HuH-7.5 (cell line): Measurements from ENCODE around the gene OR4B1.
"Not testable (repeated sequence)": the region's sequence is repeated elsewhere in the genome, so short reads cannot be mapped to it uniquely, and the experiment has no call there.

Experiments
- DNase-seq: peaks from one replicate; pipeline ENCODE4 v3.0.0; 2011; ENCODE audit warnings: low spot score

Gene OR4B1, protein sequence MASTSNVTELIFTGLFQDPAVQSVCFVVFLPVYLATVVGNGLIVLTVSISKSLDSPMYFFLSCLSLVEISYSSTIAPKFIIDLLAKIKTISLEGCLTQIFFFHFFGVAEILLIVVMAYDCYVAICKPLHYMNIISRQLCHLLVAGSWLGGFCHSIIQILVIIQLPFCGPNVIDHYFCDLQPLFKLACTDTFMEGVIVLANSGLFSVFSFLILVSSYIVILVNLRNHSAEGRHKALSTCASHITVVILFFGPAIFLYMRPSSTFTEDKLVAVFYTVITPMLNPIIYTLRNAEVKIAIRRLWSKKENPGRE

DNA sequence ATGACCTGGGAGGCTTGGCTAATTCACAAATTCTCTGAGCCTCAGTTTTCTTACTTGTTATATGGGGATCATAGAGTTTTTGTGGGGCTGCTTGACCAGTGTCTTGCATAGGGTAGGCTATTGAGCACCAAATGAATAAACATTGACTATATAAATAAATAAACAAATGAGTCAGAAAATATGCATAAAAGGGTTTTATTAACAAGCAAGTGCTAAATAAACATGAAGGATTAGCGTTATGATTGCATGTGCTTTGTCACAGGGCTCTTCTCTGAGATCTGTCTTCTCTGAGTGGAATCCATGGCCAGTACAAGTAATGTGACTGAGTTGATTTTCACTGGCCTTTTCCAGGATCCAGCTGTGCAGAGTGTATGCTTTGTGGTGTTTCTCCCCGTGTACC, at the start of gene OR4B1:
Gene OR4B1, plus strand, starts transcription at position 301 of the 400 bp plus-strand sequence. Its CDS starts 0 bp downstream, at position 301.
- DNase-seq: no peak

DNA sequence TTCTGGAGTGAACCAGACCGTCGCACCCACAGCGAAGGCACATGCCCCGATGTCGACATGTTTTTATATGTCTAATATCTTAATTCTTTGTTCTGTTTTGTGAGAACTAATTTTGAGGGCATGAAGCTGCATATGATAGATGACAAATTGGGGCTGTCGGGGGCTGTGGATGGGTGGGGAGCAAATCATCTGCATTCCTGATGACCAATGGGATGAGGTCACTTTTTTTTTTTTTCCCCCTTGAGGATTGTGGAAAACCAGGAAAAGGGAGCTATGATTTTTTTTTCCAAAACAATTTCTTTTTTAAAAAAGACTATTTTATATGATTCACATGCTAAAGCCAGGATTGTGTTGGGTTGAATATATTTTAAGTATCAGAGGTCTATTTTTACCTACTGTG, 49.2 kb upstream of the OR4B1 start:
- DNase-seq: no peak

DNA sequence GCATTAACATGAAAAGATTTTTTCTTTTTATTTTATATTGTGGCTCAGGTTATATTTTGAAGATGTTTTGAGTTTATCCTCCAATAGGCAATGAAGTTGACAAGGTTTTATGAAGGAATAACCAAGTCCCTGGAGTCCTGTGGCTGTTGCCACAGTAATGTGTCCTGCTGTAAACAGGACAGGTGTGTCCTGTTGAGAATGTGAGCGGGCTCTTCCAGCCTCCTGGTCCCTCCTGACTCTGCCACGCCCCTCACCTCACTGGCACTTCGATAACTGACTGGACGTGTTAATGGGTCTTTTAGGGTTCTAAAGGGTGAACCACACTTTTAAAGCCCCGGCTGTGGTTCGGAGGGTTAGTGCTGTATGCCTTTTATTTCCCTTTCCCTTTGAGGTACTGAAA, 47.8 kb upstream of the OR4B1 start:
- no peak for DNase-seq

DNA sequence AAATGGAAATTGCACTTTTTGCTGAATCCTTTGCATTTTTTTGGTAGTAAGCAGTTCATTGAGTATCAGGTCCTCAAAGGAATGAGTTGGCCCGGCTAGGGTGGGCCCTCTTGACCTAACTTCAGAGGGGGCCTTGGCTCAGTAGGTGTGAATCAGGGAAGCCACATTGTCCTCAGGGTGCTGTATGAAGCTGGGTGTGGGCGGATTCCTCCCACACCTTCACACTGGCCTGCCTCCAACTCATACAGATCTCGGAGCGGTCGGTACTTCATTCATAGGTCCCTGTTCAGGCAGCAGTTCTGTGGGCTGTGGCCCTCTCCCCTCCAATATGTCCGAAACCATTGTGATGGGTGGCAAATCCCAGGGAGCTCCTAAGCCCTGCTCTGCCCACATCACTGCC, 47.4 kb upstream of the OR4B1 start:
- no peak for DNase-seq

DNA sequence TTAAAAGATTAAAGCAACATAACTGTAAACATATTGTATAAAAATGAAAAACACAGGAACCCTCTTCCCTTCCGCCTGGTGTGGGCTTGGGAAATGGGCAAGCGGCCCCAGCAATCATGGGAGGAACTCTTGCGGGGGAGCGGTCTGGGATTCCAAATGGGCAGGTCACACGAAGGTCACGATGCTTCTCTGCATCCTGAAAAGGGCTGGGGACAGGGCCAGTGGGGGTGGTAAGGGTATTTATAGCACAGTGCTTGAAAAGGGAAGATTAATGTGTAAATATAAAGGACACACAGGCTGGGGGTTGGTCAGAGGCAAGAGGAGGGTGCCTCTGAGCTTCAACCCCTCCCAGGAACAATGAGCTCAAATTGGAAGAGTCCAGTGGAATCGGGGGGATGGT, 46.9 kb upstream of the OR4B1 start:
- DNase-seq: no peak

DNA sequence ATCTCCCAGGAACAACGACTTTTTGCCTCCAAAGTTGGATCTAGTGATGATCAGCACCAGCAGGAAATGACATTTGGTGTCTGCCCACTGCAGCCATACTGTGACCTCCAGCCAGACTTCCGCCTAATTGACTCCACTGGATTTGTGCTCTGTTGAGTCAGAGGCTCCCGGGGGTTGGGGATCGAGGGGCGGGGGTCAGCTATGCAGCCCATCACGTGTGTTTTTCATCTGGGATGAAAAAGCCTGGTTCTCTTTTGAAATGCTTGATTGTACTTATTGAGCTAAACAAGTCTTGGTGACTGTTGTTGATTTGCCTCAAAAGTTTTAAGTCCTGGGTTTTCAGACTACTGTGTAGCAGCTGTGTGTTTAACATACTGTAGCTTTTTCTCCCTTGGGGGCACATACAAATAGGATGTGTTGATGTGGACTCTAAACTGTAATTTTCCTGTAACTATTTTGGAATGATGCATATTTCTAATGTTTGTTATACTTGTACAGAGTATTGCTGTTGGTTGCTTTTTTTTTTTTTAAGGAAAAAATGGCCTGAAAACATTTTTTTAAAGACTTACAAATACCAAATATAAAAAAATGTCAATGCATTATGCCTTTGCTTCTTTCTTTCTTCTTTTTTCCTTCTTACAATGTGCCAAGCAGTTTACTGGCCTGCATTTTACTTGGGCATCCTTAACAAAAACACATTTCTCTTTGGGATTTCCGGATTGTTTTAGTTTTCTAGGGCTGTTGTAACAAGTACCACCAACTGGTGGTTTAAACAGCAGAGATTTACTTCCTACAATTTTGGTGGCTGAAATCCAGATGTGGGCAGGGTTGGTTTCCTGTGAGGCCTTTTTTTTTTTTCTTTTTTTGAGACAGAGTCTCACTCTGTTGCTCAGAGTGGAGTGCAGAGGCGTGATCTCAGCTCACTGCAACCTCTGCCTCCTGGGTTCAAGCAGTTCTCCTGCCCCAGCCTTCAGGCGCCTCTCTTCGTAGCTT, 46.1 kb upstream of the OR4B1 start:
- no peak for DNase-seq

DNA sequence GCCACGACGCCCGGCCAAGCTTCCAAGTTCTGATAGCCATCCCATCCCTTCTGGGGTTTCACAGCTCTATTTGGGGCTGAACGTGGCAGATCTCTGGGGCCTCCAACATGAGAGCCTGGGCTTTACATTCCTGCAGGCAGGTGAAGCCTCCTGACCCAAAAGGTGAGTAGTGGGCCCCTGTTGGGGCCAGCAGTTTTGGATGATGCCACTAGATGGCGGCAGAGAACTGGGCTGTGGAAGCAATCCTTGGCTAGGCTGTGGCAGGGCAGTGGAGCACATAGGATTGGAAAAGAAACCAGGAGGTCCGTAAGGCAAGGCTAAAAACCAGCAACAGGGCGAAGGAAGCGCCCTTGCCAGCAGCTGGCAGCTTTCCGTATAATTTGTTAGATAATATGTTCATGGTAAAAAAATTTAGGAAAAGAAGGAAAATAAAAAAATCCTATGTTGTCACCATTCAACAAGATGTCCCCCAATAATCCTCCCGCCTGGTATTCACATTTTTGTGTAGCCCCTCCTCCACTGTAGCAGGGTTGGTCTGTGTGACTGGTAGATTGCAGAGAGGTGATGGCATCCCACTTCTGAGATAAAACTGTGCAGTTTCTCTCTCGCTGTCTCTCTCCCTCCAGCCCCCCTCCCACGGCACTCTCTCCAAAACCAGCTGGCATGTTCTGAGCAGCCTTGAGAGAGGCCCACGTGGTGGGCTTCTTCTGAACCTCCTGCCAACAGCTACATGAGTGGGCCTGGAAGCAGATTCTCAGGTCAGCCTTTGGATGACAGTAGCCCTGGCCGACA, 43.6 kb upstream of the OR4B1 start:
- peak; percentile 59 for DNase-seq

DNA sequence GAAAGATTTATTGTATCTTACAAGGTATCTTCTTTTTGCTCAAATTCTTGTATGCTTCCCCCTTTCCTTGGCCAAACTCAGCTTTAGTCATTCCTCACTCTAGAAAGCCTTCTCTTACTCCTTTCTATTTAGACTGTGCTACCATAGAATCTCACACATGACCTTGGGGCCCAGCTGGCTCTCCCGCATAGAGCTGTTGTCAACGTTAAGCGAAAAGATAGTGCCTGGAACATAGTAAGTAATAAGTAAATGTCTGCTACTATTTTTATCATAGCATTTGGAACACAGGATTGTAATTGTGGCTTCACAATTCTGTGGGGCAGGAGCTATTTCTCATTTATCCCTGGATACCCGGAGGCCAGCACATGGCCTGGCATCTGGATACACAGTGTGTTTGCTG, 38.9 kb upstream of the OR4B1 start:
- DNase-seq: no peak

DNA sequence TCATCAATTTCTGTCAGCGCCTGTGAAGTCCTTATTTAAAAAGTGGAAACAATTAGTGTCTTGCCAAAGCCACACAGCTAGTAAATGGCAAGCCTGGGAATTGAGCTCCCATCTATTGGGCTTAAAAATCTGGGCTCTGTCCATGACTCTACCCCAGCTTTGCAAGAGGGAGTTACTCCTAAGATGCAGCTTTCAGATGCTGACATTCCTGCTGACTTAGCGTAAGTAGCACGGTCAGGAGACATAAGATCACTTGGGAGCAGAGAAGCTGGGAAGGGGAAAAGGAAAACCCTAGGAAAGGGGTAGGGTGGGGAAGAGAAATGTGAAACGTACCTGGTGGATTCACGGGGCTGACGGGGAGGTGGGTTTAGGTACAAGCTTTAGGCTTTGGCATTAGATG, 36.0 kb upstream of the OR4B1 start:
- no peak for DNase-seq

DNA sequence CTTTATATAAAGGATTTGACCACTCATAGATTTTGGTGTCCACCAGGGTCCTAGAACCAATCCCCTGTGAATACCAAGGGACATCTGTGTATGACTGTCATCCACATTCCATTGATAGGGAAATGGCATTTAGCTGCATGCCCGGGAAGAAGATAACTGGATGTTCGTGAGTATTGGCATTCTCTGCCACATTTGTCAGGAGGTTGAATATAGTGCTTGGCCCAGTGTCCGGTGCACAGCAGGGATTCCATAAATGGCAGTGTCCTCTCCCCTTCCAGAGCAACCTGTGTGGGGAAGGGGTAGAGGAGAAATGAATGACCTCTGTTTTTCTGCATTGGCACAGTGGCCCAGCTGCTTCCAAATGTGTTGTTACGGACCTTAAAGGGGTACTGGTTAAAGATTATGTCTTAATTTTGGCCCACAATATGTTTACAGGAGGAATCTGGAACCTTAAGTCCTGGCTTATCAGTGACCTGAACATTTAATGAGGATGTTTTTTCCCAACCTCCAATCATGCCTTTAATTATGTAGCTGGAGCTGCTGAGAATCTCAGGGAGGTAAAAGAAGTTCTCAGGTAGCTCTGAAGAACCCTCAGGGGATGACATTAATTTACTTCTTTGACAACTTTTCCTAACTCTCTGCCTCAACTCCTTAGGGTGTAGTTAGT, 33.6 kb upstream of the OR4B1 start:
- DNase-seq: no peak

DNA sequence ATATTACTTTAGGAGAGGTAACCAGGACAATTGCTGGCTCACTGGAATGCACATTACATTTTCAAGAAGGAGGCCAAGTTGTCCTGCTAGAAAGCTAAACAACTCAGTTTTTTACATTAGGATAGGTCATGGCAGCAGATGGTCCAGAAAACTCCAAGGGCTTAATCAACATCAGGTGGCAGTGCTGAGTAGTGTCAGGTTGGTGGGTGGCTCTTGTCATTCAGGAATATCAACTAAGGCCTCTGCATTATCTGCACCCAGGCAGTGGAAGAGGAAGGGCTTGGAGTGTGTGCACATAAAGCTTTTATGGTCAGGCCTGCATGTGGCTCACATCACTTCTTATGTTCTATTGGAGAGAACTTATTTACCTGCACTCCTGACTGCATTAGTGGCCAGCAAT, 32.2 kb upstream of the OR4B1 start:
- DNase-seq: no peak

DNA sequence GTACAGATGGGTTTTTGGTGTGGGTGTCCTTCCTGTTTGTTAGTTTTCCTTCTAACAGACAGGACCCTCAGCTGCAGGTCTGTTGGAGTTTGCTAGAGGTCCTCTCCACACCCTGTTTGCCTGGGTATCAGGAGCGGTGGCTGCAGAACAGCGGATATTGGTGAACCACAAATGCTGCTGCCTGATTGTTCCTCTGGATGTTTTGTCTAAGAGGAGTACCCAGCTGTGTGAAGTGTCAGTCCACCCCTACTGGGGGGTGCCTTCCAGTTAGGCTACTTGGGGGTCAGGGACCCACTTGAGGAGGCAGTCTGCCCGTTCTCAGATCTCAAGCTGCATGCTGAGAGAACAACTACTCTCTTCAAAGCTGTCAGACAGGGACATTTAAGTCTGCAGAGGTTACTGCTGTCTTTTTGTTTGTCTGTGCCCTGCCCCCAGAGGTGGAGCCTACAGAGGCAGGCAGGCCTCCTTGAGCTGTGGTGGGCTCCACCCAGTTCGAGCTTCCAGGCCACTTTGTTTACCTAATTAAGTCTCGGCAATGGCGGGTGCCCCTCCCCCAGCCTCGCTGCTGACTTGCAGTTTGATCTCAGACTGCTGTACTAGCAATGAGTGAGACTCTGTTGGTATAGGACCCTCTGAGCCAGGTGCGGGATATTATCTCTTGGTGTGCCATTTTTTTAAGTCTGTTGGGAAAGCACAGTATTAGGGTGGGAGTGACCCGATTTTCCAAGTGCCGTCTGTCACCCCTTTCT, 25.5 kb upstream of the OR4B1 start:
- DNase-seq: not testable (repeated sequence)

DNA sequence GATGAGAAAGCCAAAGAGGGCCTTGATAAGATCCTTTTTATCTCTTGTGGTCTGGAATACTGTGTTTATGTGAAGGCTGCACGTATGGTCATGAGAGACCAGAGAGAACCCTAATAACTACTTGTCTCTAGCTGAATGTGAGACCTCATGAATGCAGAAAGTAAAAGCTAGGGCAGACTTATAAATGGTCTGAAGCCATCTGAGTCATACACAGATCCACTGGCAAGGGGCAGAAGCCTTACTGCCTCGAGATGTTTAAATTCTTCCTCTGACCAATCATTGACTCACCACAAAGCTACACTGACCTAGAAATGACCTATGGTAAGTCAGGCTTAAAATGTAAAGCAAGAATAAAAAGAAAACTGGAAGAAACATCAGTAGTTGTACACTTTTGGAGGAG, 22.7 kb upstream of the OR4B1 start:
- no peak for DNase-seq

DNA sequence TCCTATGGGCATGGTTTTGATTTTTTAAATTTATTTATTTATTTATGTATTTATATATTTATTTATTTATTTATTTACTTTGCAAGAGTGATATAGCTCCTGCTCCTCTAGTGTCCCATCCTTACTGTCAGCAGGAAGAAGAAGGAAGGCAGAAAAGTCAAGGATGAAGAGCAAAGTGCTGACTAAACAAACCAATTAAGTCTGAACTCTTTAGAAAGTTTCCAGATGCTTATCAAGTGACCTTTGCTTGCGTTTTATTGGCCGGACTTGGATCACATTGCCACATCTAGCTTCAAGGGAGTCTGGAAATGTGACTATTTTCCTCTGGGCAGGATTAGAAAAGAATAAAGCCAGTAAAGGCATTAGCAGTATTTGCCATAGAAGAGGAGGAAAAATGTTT, 8.7 kb upstream of the OR4B1 start:
- no peak for DNase-seq

DNA sequence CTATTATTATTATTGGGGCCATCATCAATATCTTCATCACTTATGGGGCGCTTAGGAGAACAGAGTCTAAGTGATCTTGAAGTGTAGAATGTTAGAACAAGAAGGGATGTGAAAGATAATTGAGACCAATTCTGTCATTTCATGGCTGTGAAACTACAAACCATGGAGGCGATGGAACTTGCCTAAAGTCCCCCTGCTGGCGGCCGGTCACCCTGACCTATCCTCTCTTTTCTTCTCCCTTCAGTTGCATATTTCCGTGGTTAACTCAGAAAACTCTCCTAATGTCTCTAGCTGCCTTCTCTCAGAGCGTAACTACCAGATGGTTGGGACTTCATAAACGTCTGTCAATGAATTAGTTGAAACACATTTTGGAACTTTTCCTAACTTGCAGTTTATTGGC, 6.6 kb upstream of the OR4B1 start:
- peak; percentile 8 for DNase-seq

DNA sequence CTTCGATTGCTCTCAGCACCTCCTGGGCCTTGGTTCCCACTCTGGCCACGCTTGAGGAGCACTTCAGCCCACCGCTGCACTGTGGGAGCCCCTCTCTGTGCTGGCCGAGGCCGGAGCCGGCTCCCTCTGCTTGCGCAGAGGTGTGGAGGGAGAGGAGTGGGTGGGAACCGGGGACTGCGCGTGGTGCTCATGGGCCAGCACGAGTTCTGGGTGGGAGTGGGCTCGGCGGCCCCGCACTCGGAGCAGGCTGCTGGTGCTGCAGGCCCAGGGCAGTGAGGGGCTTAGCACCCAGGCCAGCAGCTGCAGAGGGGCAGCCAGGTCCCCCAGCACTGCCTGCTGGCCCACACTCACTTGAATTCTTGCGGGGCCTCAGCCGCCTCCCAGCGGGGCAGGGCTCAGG, 12.2 kb downstream of the OR4B1 start:
- DNase-seq: no peak

DNA sequence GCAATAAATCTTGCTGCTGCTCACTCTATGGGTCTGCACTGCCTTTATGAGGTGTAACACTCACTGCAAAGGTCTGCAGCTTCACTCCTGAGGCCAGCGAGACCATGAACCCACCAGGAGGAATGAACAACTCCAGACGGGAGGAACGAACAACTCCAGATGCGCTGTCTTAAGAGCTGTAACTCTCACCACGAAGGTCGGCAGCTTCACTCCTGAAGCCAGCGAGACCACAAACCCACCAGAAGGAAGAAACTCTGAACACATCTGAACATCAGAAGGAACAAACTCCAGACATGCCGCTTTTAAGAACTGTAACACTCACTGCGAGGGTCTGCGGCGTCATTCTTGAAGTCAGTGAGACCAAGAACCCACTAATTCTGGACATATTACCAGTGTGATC, 13.4 kb downstream of the OR4B1 start:
- DNase-seq: not testable (repeated sequence)

DNA sequence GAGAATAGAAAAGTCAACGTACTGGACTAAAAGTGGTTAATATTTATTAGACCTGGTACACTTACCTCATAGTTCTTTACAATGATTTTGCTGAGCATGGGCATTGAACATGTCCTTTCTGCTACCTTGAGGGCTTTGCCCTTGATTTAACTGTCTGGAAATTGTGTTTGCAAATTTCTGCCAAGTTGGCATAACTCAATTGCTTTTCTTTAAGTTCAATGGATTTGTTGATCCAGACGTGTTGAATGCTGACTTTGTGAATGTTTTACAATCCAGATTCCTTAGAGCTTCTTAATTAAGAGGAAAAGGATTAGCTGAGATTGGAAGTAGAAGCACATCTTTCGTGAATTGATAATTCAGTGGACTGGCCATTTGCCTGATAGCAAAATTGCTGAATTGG, 21.1 kb downstream of the OR4B1 start:
- no peak for DNase-seq

DNA sequence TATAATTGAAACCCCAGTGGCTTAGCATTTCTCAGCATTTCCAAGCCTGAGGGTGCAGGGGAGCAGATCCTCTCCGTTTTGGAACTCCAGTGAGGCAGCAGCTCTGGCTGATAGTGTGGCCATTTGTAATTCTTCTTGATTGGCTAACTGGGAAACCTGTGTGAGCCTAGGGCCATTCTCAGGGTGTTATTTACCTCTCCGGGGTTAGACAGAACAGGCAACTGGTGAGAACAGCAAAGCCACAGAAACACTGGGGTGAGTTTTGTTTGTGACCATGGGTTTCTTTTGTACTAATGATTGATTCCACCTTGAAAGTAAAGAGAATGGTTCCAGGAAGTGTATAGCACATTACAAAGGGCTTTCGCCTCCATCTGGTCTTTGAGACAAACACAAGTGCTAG, 25.9 kb downstream of the OR4B1 start:
- DNase-seq: no peak

DNA sequence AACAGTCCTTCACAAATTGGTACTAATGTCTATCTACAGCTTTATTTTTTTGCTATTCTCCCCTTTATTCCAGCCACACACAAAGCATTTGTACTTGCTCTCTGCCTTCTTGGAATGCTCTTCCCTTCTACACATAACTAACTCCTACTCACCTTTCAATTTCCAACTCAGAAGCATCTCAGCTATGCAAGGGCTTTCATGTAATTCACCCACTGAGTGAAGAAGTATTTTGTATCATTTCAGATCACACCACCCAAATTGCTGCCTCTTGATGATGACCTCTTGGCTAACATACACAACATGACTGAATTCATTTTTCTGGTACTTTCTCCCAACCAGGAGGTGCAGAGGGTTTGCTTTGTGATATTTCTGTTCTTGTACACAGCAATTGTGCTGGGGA, 28.2 kb downstream of the OR4B1 start, which contains the start of gene OR4X2:
Gene OR4X2, plus strand, starts transcription at position 301 of the 400 bp plus-strand sequence. Its CDS starts 0 bp downstream, at position 301.
- DNase-seq: no peak

DNA sequence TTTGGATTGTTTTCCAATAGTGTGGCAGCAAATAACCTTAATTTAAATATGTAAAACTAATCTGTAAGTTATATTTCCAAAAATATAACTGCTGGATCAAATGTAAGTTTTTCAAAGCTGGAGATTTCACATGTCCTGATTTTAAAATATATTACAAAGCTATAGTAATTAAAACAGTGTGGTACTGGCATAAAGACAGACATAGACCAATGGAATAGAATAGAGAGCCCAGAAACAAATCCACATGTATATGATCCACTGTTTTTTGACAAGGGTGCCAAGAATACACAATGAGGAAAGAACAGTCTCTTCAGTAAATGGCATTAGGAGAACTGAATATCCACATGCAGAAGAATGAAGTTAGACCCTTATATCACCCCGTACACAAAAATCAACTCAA, 32.3 kb downstream of the OR4B1 start:
- no peak for DNase-seq
